Measurements from ENCODE around the gene GAPDHS.

Gene GAPDHS

GRCh38 chr19:35558400-35559280 lies 25.4 kb downstream of the GAPDHS start:
- DNase-seq = no peak

- no peak for DNase-seq
Observed at GRCh38 chr19:35559281-35559659, 26.0 kb downstream of the GAPDHS start.

GRCh38 chr19:35559781-35560180 lies 26.5 kb downstream of the GAPDHS start:
- no peak for DNase-seq

- no peak for DNase-seq
Observed at GRCh38 chr19:35560271-35560670, 27.0 kb downstream of the GAPDHS start.

GRCh38 chr19:35560677-35561076 lies 27.4 kb downstream of the GAPDHS start:
- no peak for DNase-seq

GRCh38 chr19:35561436-35561835 lies 28.2 kb downstream of the GAPDHS start:
- DNase-seq = no peak

GRCh38 chr19:35562336-35562735 lies 29.1 kb downstream of the GAPDHS start:
- no peak for DNase-seq

- no peak for DNase-seq
Observed at GRCh38 chr19:35562776-35563175, 29.5 kb downstream of the GAPDHS start.

GRCh38 chr19:35563207-35563829 lies 30.1 kb downstream of the GAPDHS start, which contains the start of gene ATP4A:
TSS of gene ATP4A (minus strand) at chr19:35563658. CDS start at chr19:35563629, 29 bp downstream.
- DNase-seq = no peak

- DNase-seq = no peak
Observed at GRCh38 chr19:35565016-35565856, 32.0 kb downstream of the GAPDHS start.

- no peak for DNase-seq
Observed at GRCh38 chr19:35566738-35567137, 33.5 kb downstream of the GAPDHS start.

- DNase-seq = no peak
Observed at GRCh38 chr19:35569281-35569781, 36.1 kb downstream of the GAPDHS start.

- DNase-seq = no peak
Observed at GRCh38 chr19:35571406-35571965, 38.2 kb downstream of the GAPDHS start.

GRCh38 chr19:35577918-35578317 lies 44.7 kb downstream of the GAPDHS start:
- no peak for DNase-seq

GRCh38 chr19:35578707-35579106 lies 45.5 kb downstream of the GAPDHS start:
- no peak for DNase-seq

GRCh38 chr19:35582760-35583159 lies 49.5 kb downstream of the GAPDHS start:
- no peak for DNase-seq

GRCh38 chr19:35585848-35586247 lies 52.6 kb downstream of the GAPDHS start, which contains the start of gene PMIS2:
TSS of gene PMIS2 (plus strand) at chr19:35586173. CDS start at chr19:35586260, 87 bp downstream.
- DNase-seq = peak; percentile 9

GRCh38 chr19:35587321-35587720 lies 54.1 kb downstream of the GAPDHS start:
- no peak for DNase-seq

- DNase-seq = no peak
Observed at GRCh38 chr19:35590875-35591274, 57.6 kb downstream of the GAPDHS start.

GRCh38 chr19:35592226-35592625 lies 59.0 kb downstream of the GAPDHS start:
- no peak for DNase-seq

All from effector CD8-positive, alpha-beta T cell (primary cell).